NCI-H146 (cell line): ENCODE measurements around the gene KRT1.

Experiments
- DNase-seq: peaks from one replicate; lab custom pipeline; 2025; lab: John Stamatoyannopoulos, UW

KRT1 gene

DNA sequence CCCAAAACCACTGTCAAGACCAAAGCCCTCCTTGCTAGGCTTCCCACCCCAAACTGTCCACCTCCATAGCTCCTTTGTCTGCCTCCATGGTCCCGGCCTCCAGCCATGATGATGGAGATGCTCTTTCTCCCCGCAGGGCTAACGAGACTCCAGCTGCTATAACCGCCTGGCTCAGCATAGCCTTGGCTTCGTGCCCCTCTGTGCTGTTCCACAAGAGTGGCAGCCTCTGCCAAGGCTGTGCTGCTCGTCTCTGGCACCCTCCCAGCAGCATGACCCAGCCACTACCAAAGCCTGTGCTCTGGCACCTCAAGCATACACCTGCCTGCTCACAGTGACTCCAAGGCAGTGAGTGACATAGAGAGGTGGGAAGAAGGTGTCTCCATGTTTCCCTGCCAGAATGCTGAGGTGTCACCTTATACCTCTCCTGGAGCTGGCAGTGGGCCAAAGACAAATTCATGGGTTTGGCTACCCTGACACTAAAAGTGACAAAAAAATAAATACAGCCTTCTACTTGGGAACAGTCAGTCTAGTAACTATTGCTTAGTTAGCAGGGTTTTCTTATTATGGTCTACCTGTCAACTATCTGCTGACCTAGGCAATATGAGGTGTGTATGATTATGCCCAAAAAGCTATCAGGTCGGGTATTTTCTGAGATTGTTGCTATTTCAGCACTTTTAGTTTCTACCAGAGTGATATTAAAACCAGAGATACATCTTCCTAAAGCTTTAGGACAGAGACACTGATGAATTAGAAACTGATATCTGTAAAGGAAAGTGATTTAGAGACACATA, 45.7 kb downstream of the KRT1 start:
- DNase-seq: no peak

- DNase-seq: no peak
Observed at GRCh38 chr12:52633383-52633782, 46.8 kb downstream of the KRT1 start.

DNA sequence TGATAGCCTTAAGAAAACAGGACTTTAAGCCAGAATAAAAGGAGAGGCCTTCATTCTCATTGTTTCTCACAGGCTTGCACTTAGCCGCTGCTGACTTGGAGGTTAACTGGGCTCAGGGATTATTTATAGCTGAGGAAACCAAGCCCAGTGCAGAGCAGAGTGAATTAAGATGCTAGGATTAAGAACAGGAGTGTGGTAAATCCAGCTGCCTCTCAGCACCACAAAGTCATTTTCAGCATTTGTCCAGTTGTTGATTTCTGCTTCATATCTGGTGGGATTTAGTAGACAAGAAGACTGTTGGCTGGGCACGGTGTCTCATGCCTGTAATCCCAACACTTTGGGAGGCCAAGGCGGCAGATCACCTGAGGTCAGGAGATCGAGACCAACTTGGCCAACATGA, 47.6 kb downstream of the KRT1 start:
- no peak for DNase-seq

DNA sequence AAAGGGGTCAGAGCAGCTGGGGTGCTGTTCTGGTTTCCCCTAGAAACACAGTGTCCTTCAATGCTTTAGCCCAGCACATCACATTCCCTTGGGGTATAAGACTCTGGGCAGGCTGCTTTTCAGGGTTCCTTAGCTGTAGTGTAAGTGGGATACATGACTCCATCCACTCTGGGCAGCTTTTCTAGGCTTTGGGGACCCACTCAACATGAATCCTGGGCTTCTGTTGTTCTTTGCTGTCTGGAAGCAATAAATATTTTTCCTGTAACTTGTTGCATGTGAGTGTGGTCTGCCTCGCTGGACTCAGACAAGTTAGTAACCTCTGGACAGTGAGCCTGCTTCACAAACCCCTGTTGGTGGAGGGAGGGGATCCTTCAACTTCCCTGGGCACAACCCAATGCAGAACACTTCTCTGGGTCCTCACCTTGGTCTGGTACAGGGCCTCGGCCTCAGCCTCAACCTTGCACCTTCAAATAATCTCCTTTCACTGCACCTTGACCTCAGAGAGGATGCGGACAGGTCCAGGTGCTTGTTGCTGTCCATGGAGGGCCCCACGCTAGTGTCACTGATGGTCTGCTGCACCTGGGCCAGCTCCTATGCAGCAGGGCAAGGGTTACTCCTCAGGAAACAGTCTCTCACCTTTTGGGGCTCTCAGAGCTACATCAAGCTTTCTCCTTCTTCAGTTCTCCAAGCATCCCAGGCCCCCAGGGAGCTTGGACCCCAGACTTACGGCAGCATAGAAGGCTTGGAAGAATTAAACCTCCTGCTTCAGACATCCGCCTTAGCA, 48.3 kb downstream of the KRT1 start:
- DNase-seq: no peak

DNA sequence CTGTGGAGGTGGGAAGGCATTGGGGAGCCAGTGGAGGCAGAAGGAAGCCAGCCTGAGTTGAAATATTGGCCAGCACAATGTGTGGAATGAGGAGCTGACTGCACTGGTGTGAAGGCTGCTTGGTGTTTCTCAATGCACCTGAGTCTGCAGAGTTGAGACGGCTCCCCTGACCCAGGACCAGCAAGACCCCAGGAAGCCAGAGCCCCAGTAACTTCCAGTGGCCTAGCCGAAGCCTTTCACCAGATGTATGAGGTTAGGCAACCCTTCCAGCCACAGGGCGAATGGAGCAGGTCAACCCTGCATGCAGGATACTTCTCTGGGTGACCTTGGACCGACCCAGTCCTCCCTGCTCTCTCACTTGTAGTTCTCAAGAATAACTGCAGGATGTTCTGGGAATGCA, 48.9 kb downstream of the KRT1 start:
- no peak for DNase-seq

DNA sequence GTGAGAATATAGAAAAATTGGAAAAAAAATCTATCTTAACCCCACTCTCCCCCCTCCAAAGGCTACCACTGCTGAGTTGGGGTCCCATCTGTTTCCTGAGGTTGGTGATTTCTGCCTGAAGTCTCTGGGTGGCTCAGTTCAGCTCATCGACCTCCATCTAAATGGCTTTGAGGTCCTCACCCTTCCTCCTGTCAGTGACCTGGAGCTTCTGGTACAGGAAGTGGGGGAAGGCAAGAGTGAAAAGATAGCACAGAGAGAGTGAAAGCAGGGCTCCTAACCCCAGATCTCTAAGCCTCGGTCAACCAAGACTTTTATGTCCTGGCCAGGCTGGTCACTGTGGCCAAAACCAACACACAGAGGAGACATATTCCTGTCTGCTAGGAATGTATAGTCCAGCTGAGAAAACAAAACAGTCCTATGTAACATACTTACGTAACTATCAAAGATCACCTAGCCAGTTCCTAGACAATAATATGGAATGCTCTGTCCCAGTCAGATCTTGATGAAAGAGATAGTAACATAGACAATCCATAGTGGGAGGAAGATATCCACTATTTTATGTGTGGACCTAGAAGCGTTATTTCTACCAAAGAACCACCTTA, 49.5 kb downstream of the KRT1 start:
- DNase-seq: no peak

GRCh38 chr12:52630008-52630500, 50.2 kb downstream of the KRT1 start:
- DNase-seq: no peak

- no peak for DNase-seq
Observed at GRCh38 chr12:52629281-52630007, 50.8 kb downstream of the KRT1 start.

DNA sequence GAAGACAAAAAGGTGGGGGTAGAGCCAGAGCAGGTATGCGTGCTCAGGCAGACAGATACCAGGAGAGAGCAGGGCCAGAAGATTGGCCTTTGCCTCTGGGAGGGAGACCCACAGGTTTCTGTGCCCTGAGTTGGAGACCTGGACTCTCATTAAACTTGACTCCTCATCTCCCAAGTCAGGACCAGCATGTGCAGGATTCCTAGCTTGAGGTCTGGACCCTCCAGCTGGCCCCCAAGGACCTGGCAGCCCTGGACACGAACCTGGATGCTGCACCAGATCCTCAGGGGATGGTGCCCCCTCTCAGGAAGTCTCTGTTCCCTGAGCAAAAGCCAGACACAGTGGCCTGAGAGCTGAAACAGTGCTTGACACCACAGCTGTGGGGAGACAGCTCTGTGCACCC, 51.4 kb downstream of the KRT1 start:
- DNase-seq: no peak

DNA sequence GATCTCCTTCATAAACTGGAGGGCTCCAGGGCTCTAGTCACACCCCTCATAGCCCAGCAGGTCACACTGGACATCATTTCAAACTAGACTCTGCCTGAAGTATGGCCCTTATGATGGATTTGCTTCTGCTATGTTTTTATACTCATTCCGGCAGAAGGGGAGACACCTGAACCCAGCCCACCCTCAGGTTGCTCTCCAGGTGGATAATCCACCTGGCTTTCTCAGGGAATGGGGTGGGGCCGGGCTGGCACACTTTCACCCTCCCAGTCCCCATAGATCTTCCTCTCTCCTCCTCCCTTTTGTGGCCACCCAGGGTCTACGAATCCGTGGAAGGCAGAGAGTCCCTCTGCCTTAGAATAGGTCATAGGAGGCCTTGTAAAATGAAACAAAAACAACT, 52.1 kb downstream of the KRT1 start:
- no peak for DNase-seq

DNA sequence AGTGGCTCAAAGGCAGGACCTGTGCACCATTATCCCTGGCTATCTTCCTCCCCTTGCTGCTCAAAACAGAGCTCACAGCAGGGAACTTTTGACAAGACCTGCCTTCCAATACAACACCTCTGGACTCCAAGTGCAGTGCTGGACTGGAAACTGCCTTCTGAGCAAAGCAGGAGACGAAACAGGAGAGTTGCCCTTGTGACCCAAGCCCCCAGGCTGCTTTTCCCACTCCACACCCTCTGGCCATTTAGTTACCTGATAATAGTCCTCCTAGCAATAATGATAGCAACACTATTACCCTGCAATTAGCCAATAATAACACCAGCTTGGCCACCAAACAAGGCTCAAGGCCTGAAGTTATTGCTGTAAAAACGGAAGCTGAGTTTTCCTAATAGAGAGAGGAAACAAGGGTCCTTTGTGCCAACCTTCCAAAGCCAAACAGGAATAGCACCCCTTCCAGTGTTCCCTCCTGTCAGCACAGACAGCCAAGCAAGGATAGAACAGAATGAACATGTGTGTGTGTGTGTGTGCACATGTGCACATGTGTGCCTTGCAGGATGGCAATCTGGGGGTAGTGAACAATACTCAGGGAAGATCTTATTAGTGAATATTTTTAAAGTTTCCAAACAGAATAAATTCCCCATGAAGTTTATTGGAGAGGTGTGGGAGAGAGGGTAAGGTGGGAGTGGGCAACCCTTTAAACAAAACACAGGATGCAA, 52.7 kb downstream of the KRT1 start:
- no peak for DNase-seq
